HG02798 (cell line): ENCODE results near the gene SPAG16.

Source experiments
- ATAC-seq: cut with Tn5 transposase; IDR thresholded peaks from one replicate; pipeline ENCODE4 v1.9.1; 2021; ENCODE audit warnings: mild to moderate bottlenecking; ENCODE audit not compliant: unreplicated experiment, poor library complexity

The SPAG16 gene

GRCh38 chr2:213537579-213537978 is 253.3 kb downstream of the SPAG16 start:
- peak; percentile 77 for ATAC-seq

- no peak for ATAC-seq
Measured at GRCh38 chr2:213544940-213545339, 260.7 kb downstream of the SPAG16 start.

GRCh38 chr2:213545481-213545880 is 261.2 kb downstream of the SPAG16 start:
- ATAC-seq: no peak

GRCh38 chr2:213545964-213546475 is 261.8 kb downstream of the SPAG16 start:
- ATAC-seq: no peak

- no peak for ATAC-seq
Measured at GRCh38 chr2:213551526-213551925, 267.3 kb downstream of the SPAG16 start.

GRCh38 chr2:213559053-213559452 is 274.8 kb downstream of the SPAG16 start:
- ATAC-seq: no peak

- no peak for ATAC-seq
Measured at GRCh38 chr2:213561759-213562158, 277.5 kb downstream of the SPAG16 start.

GRCh38 chr2:213562539-213563180 is 278.4 kb downstream of the SPAG16 start:
- no peak for ATAC-seq

- ATAC-seq: no peak
Measured at GRCh38 chr2:213566846-213567245, 282.6 kb downstream of the SPAG16 start.

- no peak for ATAC-seq
Measured at GRCh38 chr2:213609570-213610170, 325.4 kb downstream of the SPAG16 start.

GRCh38 chr2:213627054-213627710 is 342.9 kb downstream of the SPAG16 start:
- ATAC-seq: peak; percentile 70

- ATAC-seq: peak; percentile 44
Measured at GRCh38 chr2:213627835-213628460, 343.7 kb downstream of the SPAG16 start.

GRCh38 chr2:213640738-213641425 is 356.6 kb downstream of the SPAG16 start:
- no peak for ATAC-seq

- ATAC-seq: no peak
Measured at GRCh38 chr2:213644926-213645325, 360.7 kb downstream of the SPAG16 start.

GRCh38 chr2:213649176-213649575 is 364.9 kb downstream of the SPAG16 start:
- no peak for ATAC-seq

- ATAC-seq: no peak
Measured at GRCh38 chr2:213664817-213665216, 380.6 kb downstream of the SPAG16 start.

GRCh38 chr2:213669657-213670056 is 385.4 kb downstream of the SPAG16 start:
- ATAC-seq: no peak

GRCh38 chr2:213678437-213679218 is 394.4 kb downstream of the SPAG16 start:
- peak; percentile 87 for ATAC-seq

GRCh38 chr2:213679894-213680293 is 395.6 kb downstream of the SPAG16 start:
- ATAC-seq: no peak

GRCh38 chr2:213682276-213682675 is 398.0 kb downstream of the SPAG16 start:
- ATAC-seq: no peak
